CD4-positive, alpha-beta T cell treated with Interleukin-17A for 1 hour (primary cell): ENCODE data around the gene CYB561D2.

ENCODE experiments used
- DNase-seq: peaks from one replicate; pipeline ENCODE4 v3.0.0-alpha.2; 2020

Gene CYB561D2

GRCh38 chr3:50324351-50325112 lies 26.1 kb upstream of the CYB561D2 start:
- DNase-seq, result peak; percentile 72

- DNase-seq, result no peak
These were observed 25.6 kb upstream of the CYB561D2 start for GRCh38 chr3:50325113-50325480.

- DNase-seq, result no peak
These were observed 25.0 kb upstream of the CYB561D2 start for GRCh38 chr3:50325497-50326181.

- DNase-seq, result no peak
These were observed 24.5 kb upstream of the CYB561D2 start for GRCh38 chr3:50326182-50326541.

GRCh38 chr3:50327129-50327528 lies 23.5 kb upstream of the CYB561D2 start:
- no peak for DNase-seq

- DNase-seq, result peak; percentile 95
These were observed 22.5 kb upstream of the CYB561D2 start, which contains the start of gene TUSC2 for GRCh38 chr3:50327943-50328691. Gene TUSC2, minus strand, starts transcription at chr3:50328223. Its CDS starts 124 bp downstream, at chr3:50328099.

- no peak for DNase-seq
These were observed 20.3 kb upstream of the CYB561D2 start for GRCh38 chr3:50330330-50330729.

GRCh38 chr3:50331364-50331907 lies 19.2 kb upstream of the CYB561D2 start:
- no peak for DNase-seq

GRCh38 chr3:50333744-50334328 lies 16.8 kb upstream of the CYB561D2 start:
- DNase-seq, result peak; percentile 40

GRCh38 chr3:50334339-50335075 lies 16.2 kb upstream of the CYB561D2 start:
- no peak for DNase-seq

GRCh38 chr3:50336452-50337174 lies 14.0 kb upstream of the CYB561D2 start:
- DNase-seq, result no peak

- DNase-seq, result peak; percentile 96
These were observed 13.3 kb upstream of the CYB561D2 start for GRCh38 chr3:50337175-50337861.

- no peak for DNase-seq
These were observed 11.7 kb upstream of the CYB561D2 start for GRCh38 chr3:50338965-50339364.

GRCh38 chr3:50339485-50340146 lies 11.0 kb upstream of the CYB561D2 start:
- DNase-seq, result no peak

GRCh38 chr3:50340147-50340447 lies 10.6 kb upstream of the CYB561D2 start:
- no peak for DNase-seq

GRCh38 chr3:50340448-50341329 lies 10.0 kb upstream of the CYB561D2 start, which contains the start of gene RASSF1:
Gene RASSF1, minus strand, starts transcription at chr3:50340836. Its CDS starts 31 bp downstream, at chr3:50340805.
- peak; percentile 80 for DNase-seq

GRCh38 chr3:50341537-50341936 lies 9.1 kb upstream of the CYB561D2 start:
- no peak for DNase-seq

GRCh38 chr3:50341996-50342650 lies 8.5 kb upstream of the CYB561D2 start:
- DNase-seq, result no peak
